ENCODE data around the gene DCAF5. TPM values are rescaled to one million over a fixed set of nuclear protein-coding genes. Genes with fewer than 3 reads are reported as not detected.
A peak's percentile ranks its signal among the peaks of the same experiment; 100 is the strongest.

The DCAF5 gene
- total and polyA plus RNA-seq, 2 of the 8 experiments (the other 6 are each of a cell fraction or from before 2014, with no cell fraction given): 24.3 to 31.0 TPM

DNA sequence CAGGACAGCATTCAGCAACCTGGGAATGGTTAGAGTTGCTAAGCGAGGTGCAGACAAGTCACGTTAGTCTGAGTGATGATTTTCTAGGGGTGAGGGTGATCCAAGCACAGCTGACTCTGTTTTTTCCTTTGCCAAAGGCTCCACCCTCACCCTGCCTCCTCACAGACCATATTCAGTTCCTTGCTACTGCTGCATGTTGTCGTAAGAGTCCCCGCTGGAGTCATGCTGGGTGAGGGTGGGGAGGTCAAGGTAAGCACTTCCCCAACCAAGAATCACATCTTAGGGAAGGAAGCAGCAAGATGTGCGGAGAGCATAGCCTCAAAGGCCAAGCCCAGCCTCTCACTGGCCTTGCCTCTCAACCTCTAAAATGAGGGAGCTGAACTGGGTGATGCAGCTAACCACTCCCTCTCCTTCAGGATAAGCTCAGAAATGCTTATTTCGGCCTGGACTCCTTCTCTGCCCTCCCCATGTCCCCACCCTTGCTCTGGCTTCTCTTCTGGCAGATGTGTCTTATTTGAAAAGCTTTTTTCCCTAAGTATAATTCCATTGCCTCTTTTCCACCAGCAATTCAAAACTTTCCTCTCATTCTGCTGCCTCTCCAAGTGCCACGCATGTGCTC lies 107.0 kb downstream of the DCAF5 start:
- H3K4me1 ChIP-seq (replicated peaks in 1 of 4; ENCODE audit: control insufficient read depth in 3 of 4, insufficient read depth in 4 of 4, low read length in 3 of 4): peaks cover 13 to 37% (median 21%) of the 10 kb centered on the region in 4 experiments
- POLR2A ChIA-PET (ENCODE audit: partially characterized antibody): interaction anchor here (0.7 to 1.7 kb wide), 5 partner anchors 9 to 69 kb away, joined by 3 to 5 read pairs (median 3); no protein-coding TSS in a partner anchor

More for the DNA sequence above, 107.0 kb downstream of the DCAF5 start:
- H3K27ac ChIP-seq (ENCODE audit: low read depth, low read length): no peak overlapping the region
- H2BK20ac ChIP-seq (ENCODE audit: low read length): no peak overlapping the region
- H3K36me3 ChIP-seq (ENCODE audit: control insufficient read depth in 2 of 4, insufficient read depth in 4 of 4, low read length in 3 of 4): no peaks in the 10 kb centered on the region
- no peak overlapping the region for H4K8ac ChIP-seq (ENCODE audit: extremely low read depth, insufficient read depth, low read length)
- H3K14ac ChIP-seq (ENCODE audit: insufficient read length): no peak overlapping the region
- no peaks in the 10 kb centered on the region for H3K79me2 ChIP-seq (ENCODE audit: control insufficient read depth in 1 of 2, insufficient read depth in 2 of 2, low read length in 2 of 2)
- CTCF ChIA-PET (ENCODE audit: partially characterized antibody): interaction anchor here (0.6 to 4.9 kb wide), 10 partner anchors 7 to 183 kb away, joined by 3 to 17 read pairs (median 4); no protein-coding TSS in a partner anchor
- no peak for TF ChIP-seq EGR1 (IDR thresholded peaks at IDR 0.05; ENCODE audit: borderline replicate concordance, low read depth, low read length)
- no peak for TF ChIP-seq HDAC2 (IDR thresholded peaks at IDR 0.05; ENCODE audit: borderline replicate concordance in 1 of 2, low read depth in 2 of 2, low read length in 2 of 2)
- TF ChIP-seq KDM5A (IDR thresholded peaks at IDR 0.05; ENCODE audit: low read length): no peak
- TF ChIP-seq BACH1 (IDR thresholded peaks at IDR 0.05; ENCODE audit: low read length): no peak
- TF ChIP-seq POU5F1 (IDR thresholded peaks at IDR 0.05; ENCODE audit: low read depth, low read length): no peak
- TF ChIP-seq POLR2A (IDR thresholded peaks at IDR 0.05; ENCODE audit: control extremely low read depth in 1 of 2, low read depth in 2 of 2, low read length in 2 of 2): no peak
- TF ChIP-seq CREB1 (IDR thresholded peaks at IDR 0.05): no peak
- TF ChIP-seq BRCA1 (IDR thresholded peaks at IDR 0.05; ENCODE audit: low read depth, low read length): no peak
- no peak for TF ChIP-seq SP4 (IDR thresholded peaks at IDR 0.05; ENCODE audit: low read length)
- H3K79me1 ChIP-seq (ENCODE audit: low read depth, low read length): no peaks in the 10 kb centered on the region
- no peak overlapping the region for H4K91ac ChIP-seq (replicated peaks; ENCODE audit: insufficient read length, low read length)
- H3K56ac ChIP-seq (replicated peaks; ENCODE audit: insufficient read length, low read depth, low read length): no peak overlapping the region
- DNase-seq (ENCODE audit: low read depth in 1 of 2, low spot score in 2 of 2) (no peak), FAIRE-seq (no peak)
- H3K4me3 ChIP-seq (ENCODE audit: extremely low read depth in 1 of 4, insufficient read depth in 2 of 4, low read depth in 3 of 4, low read length in 4 of 4): no peak overlapping the region
- H2BK120ac ChIP-seq (replicated peaks; ENCODE audit: low read depth, low read length): no peak overlapping the region
- H2BK12ac ChIP-seq (ENCODE audit: low read depth, low read length): peak overlapping the region; percentile 62; the same call in 1 of the 2 replicates
- no peaks in the 10 kb centered on the region for H4K20me1 ChIP-seq (replicated peaks in 1 of 2; ENCODE audit: control insufficient read depth in 1 of 2, insufficient read depth in 2 of 2, low read length in 2 of 2)
- H2BK5ac ChIP-seq (ENCODE audit: low read depth, low read length): no peak overlapping the region
- peak overlapping the region; percentile 21; the same call in 1 of the 2 replicates for H2BK15ac ChIP-seq (ENCODE audit: low read length)
- H3K27me3 ChIP-seq (replicated peaks in 1 of 4; ENCODE audit: control insufficient read depth in 3 of 4, extremely low read depth in 1 of 4, insufficient read depth in 3 of 4, low read length in 3 of 4): no peaks in the 10 kb centered on the region; a peak in 1 of 7 replicates
- no peaks in the 10 kb centered on the region for H3K23me2 ChIP-seq (ENCODE audit: low read depth, low read length)
- H3K18ac ChIP-seq (ENCODE audit: extremely low read depth, low read length): peak overlapping the region; percentile 26; the same call in 1 of the 2 replicates
- WGBS, 2 experiments (ENCODE audit: extremely low coverage in 1 of 2, insufficient coverage in 1 of 2, insufficient read length in 1 of 2, insufficient replicate concordance in 2 of 2, low coverage in 1 of 2, low lambda C conversion rate in 2 of 2, missing lambda C conversion rate in 1 of 2): 38% methylated on average over 7 of the region's 7 CpGs; no CpG with 5 or more reads in 1 of the 2 experiments
- 0 out of 2 replicates have a peak overlapping the region, but pooled peaks have one; percentile 46 for H2AK5ac ChIP-seq (ENCODE audit: low read depth, low read length)
- no peak overlapping the region for H3K9ac ChIP-seq (replicated peaks in 1 of 4; ENCODE audit: extremely low read depth in 1 of 4, low read depth in 3 of 4, low read length in 3 of 4)
- H4K5ac ChIP-seq (ENCODE audit: insufficient read length, low read depth, low read length): no peak overlapping the region
- H3K4ac ChIP-seq (replicated peaks; ENCODE audit: insufficient read length, low read depth, low read length): no peak overlapping the region
- H3K23ac ChIP-seq (ENCODE audit: insufficient read length): no peak overlapping the region
- peak overlapping the region; percentile 15 to 30 for H3K4me2 ChIP-seq (ENCODE audit: insufficient read depth in 1 of 2, low read depth in 2 of 2, low read length in 2 of 2)
- H3K9me3 ChIP-seq (ENCODE audit: insufficient read depth in 2 of 2, low read depth in 1 of 2, low read length in 1 of 2): no peaks in the 10 kb centered on the region
- no peak overlapping the region for H2AFZ ChIP-seq (ENCODE audit: low read length)
